SK-N-SH (cell line): ENCODE measurements around the gene KCTD17. TPM values are rescaled to one million over a fixed set of nuclear protein-coding genes. Genes with fewer than 3 reads are reported as not detected.

ENCODE experiments used
- CTCF ChIA-PET: fragments of 300-600, 350-600 bp; formaldehyde crosslinking; extraction: SDS; loops from one replicate; lab custom pipeline; 2021; lab: Yijun Ruan, JAX
- POLR2A ChIA-PET: fragments of 350-600 bp; sonication (Branson Sonifier 250); formaldehyde crosslinking; extraction: SDS; loops from one replicate; lab custom pipeline; 2020; ENCODE audit warnings: antibody characterized with exemption, inconsistent platforms; lab: Yijun Ruan, JAX
- DNase-seq: peaks from one replicate; pipeline ENCODE4 v3.0.0; 2012
- H2AFZ ChIP-seq: fragments of 200-600 bp; sonication (generic); 2 replicates; pipeline ENCODE4 v1.8.1; 2016; ENCODE audit warnings: antibody characterized with exemption, mild to moderate bottlenecking, low read depth
- H3F3A ChIP-seq: fragments of 200-600 bp; sonication (generic); replicated peaks from 2 replicates; pipeline ENCODE3; 2016; ENCODE audit warnings: antibody characterized with exemption, mild to moderate bottlenecking; ENCODE audit not compliant: insufficient read depth
- H3K27ac ChIP-seq, 2 experiments: fragments of 200-500 bp in 1 of 2; fragments of 200-600 bp in 1 of 2; sonication (Bioruptor generic) in 1 of 2; sonication (generic), shearing (Covaris generic) in 1 of 2; 2 replicates each; pipeline versions ENCODE4 v1.5.1 to v1.6.1; 2014 to 2016; ENCODE audit warnings: low read depth in 2 of 2, inconsistent platforms in 1 of 2, low read length in 1 of 2, mild to moderate bottlenecking in 1 of 2, mixed read lengths in 1 of 2
- H3K27me3 ChIP-seq: fragments of 200-600 bp; sonication (generic), shearing (Covaris generic); 2 replicates; pipeline ENCODE4 v1.6.1; 2016; ENCODE audit warnings: mixed run types; ENCODE audit not compliant: insufficient read depth
- H3K36me3 ChIP-seq, 2 experiments: fragments of 200-500 bp in 1 of 2; fragments of 200-600 bp in 1 of 2; sonication (Bioruptor generic) in 1 of 2; sonication (generic) in 1 of 2; replicated peaks in 1 of 2; 2 replicates each; pipeline versions ENCODE3 to v1.5.1; 2014 to 2016; ENCODE audit warnings: low read length in 1 of 2, mild to moderate bottlenecking in 1 of 2; ENCODE audit not compliant: insufficient read depth in 2 of 2, control insufficient read depth in 1 of 2
- H3K4me1 ChIP-seq, 2 experiments: fragments of 200-500 bp in 1 of 2; fragments of 200-600 bp in 1 of 2; sonication (Bioruptor generic) in 1 of 2; sonication (generic), shearing (Covaris generic) in 1 of 2; 2 replicates each; pipeline versions ENCODE4 v1.5.1 to v1.6.1; 2014 to 2016; ENCODE audit warnings: low read depth in 1 of 2, low read length in 1 of 2, mixed run types in 1 of 2; ENCODE audit not compliant: insufficient read depth in 2 of 2, control insufficient read depth in 1 of 2
- H3K4me2 ChIP-seq: fragments of 200-600 bp; sonication (generic), shearing (Covaris generic); 2 replicates; pipeline ENCODE4 v1.6.1; 2017; ENCODE audit warnings: mixed run types
- H3K4me3 ChIP-seq, 2 experiments: fragments of 200-500 bp in 1 of 2; fragments of 200-600 bp in 1 of 2; sonication (Bioruptor generic) in 1 of 2; sonication (generic), shearing (Covaris generic) in 1 of 2; 2 replicates each; pipeline versions ENCODE4 v1.5.1 to v1.8.1; 2014 to 2016; ENCODE audit warnings: low read depth in 2 of 2, inconsistent platforms in 1 of 2, low read length in 1 of 2, mild to moderate bottlenecking in 1 of 2, mixed read lengths in 1 of 2, moderate library complexity in 1 of 2
- H3K79me2 ChIP-seq: fragments of 200-600 bp; sonication (generic); 2 replicates; pipeline ENCODE4 v1.8.1; 2017; ENCODE audit warnings: mild to moderate bottlenecking; ENCODE audit not compliant: insufficient read depth
- H3K9ac ChIP-seq: fragments of 200-600 bp; sonication (generic); 2 replicates; pipeline ENCODE4 v1.6.1; 2017; ENCODE audit warnings: mixed run types
- H3K9me2 ChIP-seq: fragments of 200-600 bp; sonication (generic); 2 replicates; pipeline ENCODE4 v1.6.1; 2017; ENCODE audit warnings: mixed run types
- H3K9me3 ChIP-seq: fragments of 200-600 bp; sonication (generic); 2 replicates; pipeline ENCODE4 v1.6.1; 2017; ENCODE audit warnings: mixed run types, mild to moderate bottlenecking, moderate library complexity
- H4K20me1 ChIP-seq: fragments of 200-600 bp; sonication (generic); 2 replicates; pipeline ENCODE4 v1.6.1; 2017; ENCODE audit warnings: mild to moderate bottlenecking, mixed run types; ENCODE audit not compliant: insufficient read depth
- CHD2 ChIP-seq: fragments of 150-350 bp; IDR thresholded peaks from 2 replicates; pipeline ENCODE4 v1.6.1; 2018; ENCODE audit warnings: low read length; ENCODE audit not compliant: partially characterized antibody
- ELF1 ChIP-seq: IDR thresholded peaks from 2 replicates; pipeline ENCODE4 v1.4.0; 2012
- EZH2phosphoT487 ChIP-seq: fragments of 200-600 bp; sonication (generic); IDR thresholded peaks from 2 replicates; pipeline ENCODE4 v1.6.1; 2017; ENCODE audit warnings: low read depth, mixed run types, mild to moderate bottlenecking, antibody characterized with exemption, moderate library complexity, borderline replicate concordance
- FOXJ3 ChIP-seq: sonication (generic); formaldehyde crosslinking; IDR thresholded peaks from 2 replicates; pipeline ENCODE4 v1.5.1; 2020; ENCODE audit warnings: mild to moderate bottlenecking, missing genetic modification reagents
- GABPA ChIP-seq: IDR thresholded peaks from 2 replicates; pipeline ENCODE4 v1.4.0; 2012; ENCODE audit warnings: low read depth, mild to moderate bottlenecking
- NRF1 ChIP-seq: IDR thresholded peaks from 2 replicates; pipeline ENCODE4 v1.6.1; 2012; ENCODE audit warnings: low read depth, mild to moderate bottlenecking, low read length
- RCOR1 ChIP-seq: fragments of 150-350 bp; IDR thresholded peaks from 2 replicates; pipeline ENCODE4 v1.6.1; 2017; ENCODE audit warnings: antibody characterized with exemption, low read length
- RFX5 ChIP-seq: IDR thresholded peaks from 2 replicates; pipeline ENCODE4 v1.6.1; 2012; ENCODE audit warnings: mild to moderate bottlenecking, improper control_type of control experiment, low read length
- RXRA ChIP-seq: IDR thresholded peaks from 2 replicates; pipeline ENCODE4 v1.4.0; 2012; ENCODE audit warnings: low read depth, mild to moderate bottlenecking, borderline replicate concordance
- SIN3A ChIP-seq: IDR thresholded peaks from 2 replicates; pipeline ENCODE4 v1.6.1; 2012; ENCODE audit warnings: low read depth, mild to moderate bottlenecking, low read length, moderate library complexity, borderline replicate concordance
- TCF12 ChIP-seq: IDR thresholded peaks from 2 replicates; pipeline ENCODE4 v1.4.0; 2012
- WGBS: methylation state at CpG from one replicate; pipeline ENCODE4 v1.1.6; 2017; ENCODE audit warnings: low lambda C conversion rate; 5-methylcytosine and 5-hydroxymethylcytosine counted together
- polyA plus RNA-seq, 3 experiments: library from polyadenylated mRNA; depleted of rRNA; stranded (reverse); fragments of >200 nt; gene quantifications; 2 replicates each; pipeline ENCODE4 v1.2.3, GENCODE V29; 2012
- TF ChIP-seq, protein P1 (sequence below): fragments of 150-350 bp; IDR thresholded peaks from 2 replicates; pipeline ENCODE4 v1.6.1; 2017; ENCODE audit warnings: antibody characterized with exemption, low read length, low read depth, borderline replicate concordance
- TF ChIP-seq, protein P2 (sequence below): fragments of 200-600 bp; sonication (generic); IDR thresholded peaks from 2 replicates; pipeline ENCODE4 v1.6.1; 2017; ENCODE audit warnings: antibody characterized with exemption, mild to moderate bottlenecking, moderate library complexity
- TF ChIP-seq, protein P3 (sequence below): IDR thresholded peaks from 2 replicates; pipeline ENCODE4; 2012
- TF ChIP-seq, protein P4 (sequence below): IDR thresholded peaks from 2 replicates; pipeline ENCODE4 v1.6.1; 2012; ENCODE audit warnings: mild to moderate bottlenecking, low read depth, low read length, moderate library complexity
- TF ChIP-seq, protein P5 (sequence below): IDR thresholded peaks from 2 replicates; pipeline ENCODE4 v1.4.0; 2012; ENCODE audit warnings: low read depth, borderline replicate concordance
- TF ChIP-seq, protein P6 (sequence below): IDR thresholded peaks from 2 replicates; pipeline ENCODE4 v1.4.0; 2012; ENCODE audit warnings: low read depth

Gene KCTD17
- polyA plus RNA-seq, 1 of the 3 experiments (the other 2 are of a cell fraction) = 57.8 TPM

DNA sequence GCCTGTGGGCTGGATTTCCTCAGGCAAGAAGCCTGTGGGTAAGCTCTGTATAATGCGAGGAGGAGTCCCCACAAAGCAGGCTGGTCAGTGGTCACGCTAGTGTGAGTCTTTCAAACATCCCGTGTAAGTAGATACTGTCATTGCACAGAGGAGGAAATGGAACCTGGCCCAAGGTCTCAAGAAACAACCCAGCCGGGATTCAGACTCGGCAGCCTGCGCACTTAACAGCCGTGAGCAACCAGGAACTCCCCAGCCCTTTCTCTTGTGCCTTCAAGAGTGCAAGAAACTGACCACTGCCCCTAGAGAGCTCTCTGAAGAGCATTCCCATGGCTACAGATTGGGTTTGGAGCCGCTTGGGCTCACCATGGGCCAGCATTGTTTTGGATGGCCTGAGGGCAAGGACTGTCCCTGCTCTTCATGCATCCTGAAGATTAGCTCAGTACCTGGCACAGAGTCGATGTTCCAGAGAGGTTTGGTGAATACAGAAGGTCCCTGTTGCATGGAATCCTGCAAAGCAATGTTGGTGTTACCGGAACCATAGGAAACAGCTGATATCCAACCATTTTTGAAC lies 26.0 kb upstream of the KCTD17 start (continued):
- no peak for TF ChIP-seq TCF12
- TF ChIP-seq RXRA = no peak
- TF ChIP-seq, protein P1, sequence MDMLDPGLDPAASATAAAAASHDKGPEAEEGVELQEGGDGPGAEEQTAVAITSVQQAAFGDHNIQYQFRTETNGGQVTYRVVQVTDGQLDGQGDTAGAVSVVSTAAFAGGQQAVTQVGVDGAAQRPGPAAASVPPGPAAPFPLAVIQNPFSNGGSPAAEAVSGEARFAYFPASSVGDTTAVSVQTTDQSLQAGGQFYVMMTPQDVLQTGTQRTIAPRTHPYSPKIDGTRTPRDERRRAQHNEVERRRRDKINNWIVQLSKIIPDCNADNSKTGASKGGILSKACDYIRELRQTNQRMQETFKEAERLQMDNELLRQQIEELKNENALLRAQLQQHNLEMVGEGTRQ = no peak
- TF ChIP-seq, all 33 proteins: peak for 0

DNA sequence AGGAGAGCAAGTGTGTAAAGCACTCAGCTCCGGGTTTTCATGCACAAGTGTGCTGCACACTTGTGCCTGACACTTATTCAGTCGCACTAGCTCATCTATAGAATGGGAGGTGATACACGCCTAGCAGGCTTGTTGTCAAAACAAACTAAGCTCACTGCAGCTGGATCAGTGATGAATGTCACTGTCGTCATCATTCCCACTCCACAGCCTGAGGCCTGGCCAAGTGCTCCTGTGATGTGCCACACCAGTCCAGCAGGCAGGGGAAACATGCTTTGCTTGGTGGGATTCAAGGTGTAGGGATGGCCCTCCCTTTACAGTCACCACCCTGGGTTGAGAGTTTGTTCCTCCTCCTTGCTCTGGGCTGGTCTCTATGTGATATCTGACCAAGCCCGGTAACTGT lies 25.2 kb upstream of the KCTD17 start:
- WGBS = 100% methylated on average over 5 of the region's 5 CpGs
- H3K9me3 ChIP-seq = no peaks in the 10 kb centered on the region
- no peaks in the 10 kb centered on the region for H3F3A ChIP-seq
- H3K27me3 ChIP-seq = no peaks in the 10 kb centered on the region
- H2AFZ ChIP-seq = no peak overlapping the region
- H3K36me3 ChIP-seq = peaks cover 6 to 47% of the 10 kb centered on the region in 2 experiments
- H3K4me2 ChIP-seq = no peak overlapping the region
- POLR2A ChIA-PET = no interaction called here
- no peak for DNase-seq
- H3K4me1 ChIP-seq = peaks cover 2 to 8% of the 10 kb centered on the region in 2 experiments; a peak in 2 of 4 replicates
- H3K9ac ChIP-seq = no peak overlapping the region
- H3K79me2 ChIP-seq = peaks cover 20% of the 10 kb centered on the region
- CTCF ChIA-PET = interaction anchor here (0.6 to 1.2 kb wide), 2 partner anchors 11 to 17 kb away, joined by 3 to 6 read pairs; no protein-coding TSS in a partner anchor
- H3K27ac ChIP-seq = no peak overlapping the region
- H3K4me3 ChIP-seq = no peak overlapping the region
- no peaks in the 10 kb centered on the region for H4K20me1 ChIP-seq
- H3K9me2 ChIP-seq = no peaks in the 10 kb centered on the region
- TF ChIP-seq ELF1 (no peak), RCOR1 (no peak), CHD2 (no peak), RFX5 (no peak), TCF12 (no peak), FOXJ3 (CRISPR knock-in tag) (no peak), NRF1 (no peak), EZH2phosphoT487 (no peak), GABPA (no peak), SIN3A (no peak)
- TF ChIP-seq, protein P2, sequence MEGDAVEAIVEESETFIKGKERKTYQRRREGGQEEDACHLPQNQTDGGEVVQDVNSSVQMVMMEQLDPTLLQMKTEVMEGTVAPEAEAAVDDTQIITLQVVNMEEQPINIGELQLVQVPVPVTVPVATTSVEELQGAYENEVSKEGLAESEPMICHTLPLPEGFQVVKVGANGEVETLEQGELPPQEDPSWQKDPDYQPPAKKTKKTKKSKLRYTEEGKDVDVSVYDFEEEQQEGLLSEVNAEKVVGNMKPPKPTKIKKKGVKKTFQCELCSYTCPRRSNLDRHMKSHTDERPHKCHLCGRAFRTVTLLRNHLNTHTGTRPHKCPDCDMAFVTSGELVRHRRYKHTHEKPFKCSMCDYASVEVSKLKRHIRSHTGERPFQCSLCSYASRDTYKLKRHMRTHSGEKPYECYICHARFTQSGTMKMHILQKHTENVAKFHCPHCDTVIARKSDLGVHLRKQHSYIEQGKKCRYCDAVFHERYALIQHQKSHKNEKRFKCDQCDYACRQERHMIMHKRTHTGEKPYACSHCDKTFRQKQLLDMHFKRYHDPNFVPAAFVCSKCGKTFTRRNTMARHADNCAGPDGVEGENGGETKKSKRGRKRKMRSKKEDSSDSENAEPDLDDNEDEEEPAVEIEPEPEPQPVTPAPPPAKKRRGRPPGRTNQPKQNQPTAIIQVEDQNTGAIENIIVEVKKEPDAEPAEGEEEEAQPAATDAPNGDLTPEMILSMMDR = no peak
- TF ChIP-seq, protein P3, sequence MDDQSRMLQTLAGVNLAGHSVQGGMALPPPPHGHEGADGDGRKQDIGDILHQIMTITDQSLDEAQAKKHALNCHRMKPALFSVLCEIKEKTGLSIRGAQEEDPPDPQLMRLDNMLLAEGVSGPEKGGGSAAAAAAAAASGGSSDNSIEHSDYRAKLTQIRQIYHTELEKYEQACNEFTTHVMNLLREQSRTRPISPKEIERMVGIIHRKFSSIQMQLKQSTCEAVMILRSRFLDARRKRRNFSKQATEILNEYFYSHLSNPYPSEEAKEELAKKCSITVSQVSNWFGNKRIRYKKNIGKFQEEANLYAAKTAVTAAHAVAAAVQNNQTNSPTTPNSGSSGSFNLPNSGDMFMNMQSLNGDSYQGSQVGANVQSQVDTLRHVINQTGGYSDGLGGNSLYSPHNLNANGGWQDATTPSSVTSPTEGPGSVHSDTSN = no peak
- TF ChIP-seq, protein P1 = no peak
- TF ChIP-seq, protein P4, sequence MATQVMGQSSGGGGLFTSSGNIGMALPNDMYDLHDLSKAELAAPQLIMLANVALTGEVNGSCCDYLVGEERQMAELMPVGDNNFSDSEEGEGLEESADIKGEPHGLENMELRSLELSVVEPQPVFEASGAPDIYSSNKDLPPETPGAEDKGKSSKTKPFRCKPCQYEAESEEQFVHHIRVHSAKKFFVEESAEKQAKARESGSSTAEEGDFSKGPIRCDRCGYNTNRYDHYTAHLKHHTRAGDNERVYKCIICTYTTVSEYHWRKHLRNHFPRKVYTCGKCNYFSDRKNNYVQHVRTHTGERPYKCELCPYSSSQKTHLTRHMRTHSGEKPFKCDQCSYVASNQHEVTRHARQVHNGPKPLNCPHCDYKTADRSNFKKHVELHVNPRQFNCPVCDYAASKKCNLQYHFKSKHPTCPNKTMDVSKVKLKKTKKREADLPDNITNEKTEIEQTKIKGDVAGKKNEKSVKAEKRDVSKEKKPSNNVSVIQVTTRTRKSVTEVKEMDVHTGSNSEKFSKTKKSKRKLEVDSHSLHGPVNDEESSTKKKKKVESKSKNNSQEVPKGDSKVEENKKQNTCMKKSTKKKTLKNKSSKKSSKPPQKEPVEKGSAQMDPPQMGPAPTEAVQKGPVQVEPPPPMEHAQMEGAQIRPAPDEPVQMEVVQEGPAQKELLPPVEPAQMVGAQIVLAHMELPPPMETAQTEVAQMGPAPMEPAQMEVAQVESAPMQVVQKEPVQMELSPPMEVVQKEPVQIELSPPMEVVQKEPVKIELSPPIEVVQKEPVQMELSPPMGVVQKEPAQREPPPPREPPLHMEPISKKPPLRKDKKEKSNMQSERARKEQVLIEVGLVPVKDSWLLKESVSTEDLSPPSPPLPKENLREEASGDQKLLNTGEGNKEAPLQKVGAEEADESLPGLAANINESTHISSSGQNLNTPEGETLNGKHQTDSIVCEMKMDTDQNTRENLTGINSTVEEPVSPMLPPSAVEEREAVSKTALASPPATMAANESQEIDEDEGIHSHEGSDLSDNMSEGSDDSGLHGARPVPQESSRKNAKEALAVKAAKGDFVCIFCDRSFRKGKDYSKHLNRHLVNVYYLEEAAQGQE = no peak
- TF ChIP-seq, protein P5, sequence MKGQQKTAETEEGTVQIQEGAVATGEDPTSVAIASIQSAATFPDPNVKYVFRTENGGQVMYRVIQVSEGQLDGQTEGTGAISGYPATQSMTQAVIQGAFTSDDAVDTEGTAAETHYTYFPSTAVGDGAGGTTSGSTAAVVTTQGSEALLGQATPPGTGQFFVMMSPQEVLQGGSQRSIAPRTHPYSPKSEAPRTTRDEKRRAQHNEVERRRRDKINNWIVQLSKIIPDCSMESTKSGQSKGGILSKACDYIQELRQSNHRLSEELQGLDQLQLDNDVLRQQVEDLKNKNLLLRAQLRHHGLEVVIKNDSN = no peak
- TF ChIP-seq, protein P6, sequence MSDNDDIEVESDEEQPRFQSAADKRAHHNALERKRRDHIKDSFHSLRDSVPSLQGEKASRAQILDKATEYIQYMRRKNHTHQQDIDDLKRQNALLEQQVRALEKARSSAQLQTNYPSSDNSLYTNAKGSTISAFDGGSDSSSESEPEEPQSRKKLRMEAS = no peak
- TF ChIP-seq, all 33 proteins: peak for 0
